Epithelial cell of prostate (primary cell): ENCODE measurements around the gene LAMTOR3.
"Not testable (repeated sequence)": the region's sequence is repeated elsewhere in the genome, so short reads cannot be mapped to it uniquely, and the experiment has no call there.

ENCODE experiments used
- DNase-seq: peaks from one replicate; pipeline ENCODE4 v3.0.0-alpha.2; 2011; ENCODE audit warnings: low read depth, low spot score
- H3K27ac ChIP-seq: fragments of 450-650 bp; 2 replicates; pipeline ENCODE4 v1.5.1; 2017; ENCODE audit warnings: mild to moderate bottlenecking

The LAMTOR3 gene

GRCh38 chr4:99834569-99834968, 59.7 kb downstream of the LAMTOR3 start:
- peak overlapping the region; percentile 15 for H3K27ac ChIP-seq
- no peak for DNase-seq

GRCh38 chr4:99833756-99834155, 60.5 kb downstream of the LAMTOR3 start:
- no peak for DNase-seq
- peak overlapping the region; percentile 15 for H3K27ac ChIP-seq

- no peak for DNase-seq
- peak overlapping the region; percentile 25 for H3K27ac ChIP-seq
These were observed 61.5 kb downstream of the LAMTOR3 start for GRCh38 chr4:99832758-99833157.

GRCh38 chr4:99832321-99832720, 61.9 kb downstream of the LAMTOR3 start:
- DNase-seq, result no peak
- H3K27ac ChIP-seq, result peak overlapping the region; percentile 25

- peak overlapping the region; percentile 97 for H3K27ac ChIP-seq
- not testable (repeated sequence) for DNase-seq
These were observed 64.2 kb downstream of the LAMTOR3 start for GRCh38 chr4:99830051-99830450.

- peak overlapping the region; percentile 97 for H3K27ac ChIP-seq
- DNase-seq, result no peak
These were observed 65.8 kb downstream of the LAMTOR3 start for GRCh38 chr4:99828477-99828876.
